OCI-LY7 (cell line): ENCODE data around the gene SREK1IP1.

Experiments
- CTCF ChIP-seq: fragments of 200-600 bp; sonication (generic); conservative IDR thresholded peaks from 2 replicates; pipeline ENCODE4 v1.5.1; 2014; ENCODE audit warnings: mild to moderate bottlenecking, antibody characterized with exemption, low read length, moderate library complexity, mixed read lengths
- EZH2phosphoT487 ChIP-seq: fragments of 200-600 bp; sonication (generic); IDR thresholded peaks from 2 replicates; pipeline ENCODE4 v1.6.1; 2018; ENCODE audit warnings: low read depth, borderline replicate concordance, mild to moderate bottlenecking, mixed run types, antibody characterized with exemption, low read length, moderate library complexity, mixed read lengths

DNA sequence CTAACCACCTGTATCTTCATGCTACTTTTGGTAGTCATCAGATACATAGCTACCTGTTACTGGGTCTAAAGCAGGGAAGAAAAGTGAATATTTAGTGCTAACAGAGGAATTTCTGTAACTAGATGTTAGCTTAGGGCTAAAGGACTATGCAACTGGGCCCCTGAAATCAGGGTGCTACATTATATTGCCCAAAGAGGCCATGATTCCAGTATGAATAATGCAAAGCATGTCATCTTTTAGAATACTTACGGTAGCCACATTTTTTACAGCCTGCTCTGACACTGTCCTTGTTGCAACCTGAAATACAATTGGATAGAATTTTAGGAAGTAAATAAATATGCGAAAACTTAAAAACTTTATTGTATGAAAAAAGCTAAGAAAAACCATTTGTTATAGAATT lies 14.4 kb downstream of the SREK1IP1 start:
- TF ChIP-seq CTCF: no peak
- no peak for TF ChIP-seq EZH2phosphoT487
